COLO829 (cell line): Measurements from ENCODE around the gene STK17A.
"Not testable (repeated sequence)": the region's sequence is repeated elsewhere in the genome, so short reads cannot be mapped to it uniquely, and the experiment has no call there.

Source experiments
- DNase-seq: peaks from one replicate; pipeline ENCODE4 v3.0.0; 2012; ENCODE audit warnings: low spot score

STK17A gene

DNA sequence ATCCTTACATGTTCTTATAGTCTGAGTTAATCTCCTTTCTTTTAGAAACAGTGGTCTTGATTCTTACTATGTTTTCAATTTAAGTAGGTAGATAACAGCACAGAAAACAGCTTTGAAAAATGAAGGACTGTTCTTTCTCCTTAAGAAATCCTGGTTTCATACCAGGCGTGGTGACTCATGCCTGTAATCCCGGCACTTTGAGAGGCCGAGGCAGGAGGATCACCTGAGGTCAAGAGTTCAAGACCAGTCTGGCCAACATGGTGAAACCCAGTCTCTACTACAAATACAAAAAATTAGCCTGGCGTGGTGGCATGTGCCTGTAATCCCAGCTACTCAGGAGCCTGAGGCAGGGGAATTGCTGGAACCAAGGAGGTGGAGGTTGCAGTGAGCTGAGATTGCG, 13.5 kb downstream of the STK17A start:
- not testable (repeated sequence) for DNase-seq

DNA sequence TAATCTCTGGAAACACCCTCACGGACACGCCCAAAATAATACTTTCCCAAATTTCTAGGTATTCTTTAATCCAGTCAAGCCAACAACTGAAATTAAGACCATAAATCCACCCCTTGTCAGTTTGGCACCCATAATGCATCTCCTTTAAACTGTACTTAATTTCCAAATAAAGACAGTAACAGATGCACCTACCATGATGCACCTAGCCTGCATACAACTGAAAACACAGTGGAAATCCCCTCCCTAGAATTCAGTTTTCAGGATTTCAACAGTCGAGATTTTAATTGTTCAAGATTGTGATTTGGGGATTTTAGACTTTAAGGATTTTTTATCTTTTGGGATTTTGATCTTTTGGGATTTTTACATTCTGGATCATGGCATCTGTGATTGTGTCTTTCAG, 17.1 kb downstream of the STK17A start:
- no peak for DNase-seq

DNA sequence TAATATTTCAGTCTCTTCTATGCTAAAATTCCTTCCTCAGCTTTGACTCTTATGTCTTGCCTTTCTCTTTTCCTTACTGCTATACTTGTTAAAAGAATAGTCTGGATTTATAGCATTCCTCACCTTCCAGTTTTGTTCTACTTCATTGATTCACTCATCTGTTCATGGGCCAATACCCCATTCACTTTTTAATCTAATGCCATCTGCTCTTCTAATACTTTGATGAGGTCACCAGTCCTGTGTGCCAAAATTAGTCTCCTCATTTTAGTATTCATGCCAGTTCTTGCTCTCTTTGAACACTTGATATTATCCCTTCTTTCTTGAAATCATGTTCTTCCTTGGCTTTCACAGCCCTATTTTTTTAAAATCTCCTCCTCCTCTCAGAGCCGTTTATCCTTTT, 19.3 kb downstream of the STK17A start:
- no peak for DNase-seq

DNA sequence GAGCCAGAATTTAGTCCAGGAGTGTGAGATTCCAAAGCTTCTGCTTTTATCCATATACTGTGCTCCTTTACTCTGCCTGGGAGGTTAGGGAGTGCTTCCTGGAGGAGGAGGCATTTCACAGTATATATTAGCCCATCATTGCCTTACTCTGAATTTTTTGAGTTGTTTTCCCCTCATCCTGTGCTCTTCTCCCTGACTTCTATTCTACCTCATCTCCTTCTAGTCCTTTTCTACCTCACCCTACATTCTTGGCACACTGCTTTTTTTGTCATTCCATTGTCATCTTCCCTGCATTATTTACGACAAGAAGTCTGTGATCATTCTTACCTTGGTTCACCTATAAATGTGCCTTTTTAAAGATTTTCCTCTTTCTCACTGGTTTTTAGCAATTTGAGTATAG, 21.3 kb downstream of the STK17A start:
- no peak for DNase-seq

DNA sequence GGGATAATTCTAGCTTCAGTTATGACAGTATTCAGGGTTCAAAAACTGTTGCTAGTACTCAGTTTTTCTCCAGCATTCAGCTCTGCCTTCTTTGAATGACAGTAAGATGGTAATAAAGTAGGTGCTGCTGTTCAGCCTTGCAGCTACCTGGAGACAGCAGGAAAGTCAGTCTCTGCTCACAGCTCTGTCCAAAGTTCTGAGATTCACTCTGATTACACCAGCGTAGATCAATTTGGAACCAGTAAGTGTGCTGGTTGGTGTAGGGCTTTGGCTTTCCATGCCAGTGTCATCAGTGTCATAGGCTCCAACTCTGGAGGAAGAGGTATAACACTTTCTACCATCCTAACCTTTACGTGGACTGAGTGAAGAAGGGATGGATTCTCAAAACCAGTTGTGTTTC, 26.2 kb downstream of the STK17A start:
- no peak for DNase-seq

DNA sequence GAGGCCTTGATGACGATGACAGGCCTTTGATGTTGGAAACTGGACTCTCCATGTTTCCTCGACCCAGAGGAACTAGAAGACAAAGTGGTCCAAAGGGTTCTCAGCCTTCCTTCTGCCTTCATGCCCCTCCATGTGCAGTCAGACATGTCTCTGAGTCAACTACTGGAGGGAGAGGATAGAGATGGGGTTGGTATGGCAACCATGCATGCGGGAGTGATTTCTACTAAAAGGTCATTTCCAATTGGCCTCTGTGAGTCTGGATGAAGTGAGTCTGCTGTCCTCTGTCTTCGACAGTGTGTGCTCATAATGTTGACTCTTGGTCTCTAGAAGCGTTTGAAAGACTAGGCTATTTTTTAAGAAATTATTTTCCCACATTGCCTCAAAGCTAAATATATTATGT, 29.2 kb downstream of the STK17A start:
- no peak for DNase-seq

DNA sequence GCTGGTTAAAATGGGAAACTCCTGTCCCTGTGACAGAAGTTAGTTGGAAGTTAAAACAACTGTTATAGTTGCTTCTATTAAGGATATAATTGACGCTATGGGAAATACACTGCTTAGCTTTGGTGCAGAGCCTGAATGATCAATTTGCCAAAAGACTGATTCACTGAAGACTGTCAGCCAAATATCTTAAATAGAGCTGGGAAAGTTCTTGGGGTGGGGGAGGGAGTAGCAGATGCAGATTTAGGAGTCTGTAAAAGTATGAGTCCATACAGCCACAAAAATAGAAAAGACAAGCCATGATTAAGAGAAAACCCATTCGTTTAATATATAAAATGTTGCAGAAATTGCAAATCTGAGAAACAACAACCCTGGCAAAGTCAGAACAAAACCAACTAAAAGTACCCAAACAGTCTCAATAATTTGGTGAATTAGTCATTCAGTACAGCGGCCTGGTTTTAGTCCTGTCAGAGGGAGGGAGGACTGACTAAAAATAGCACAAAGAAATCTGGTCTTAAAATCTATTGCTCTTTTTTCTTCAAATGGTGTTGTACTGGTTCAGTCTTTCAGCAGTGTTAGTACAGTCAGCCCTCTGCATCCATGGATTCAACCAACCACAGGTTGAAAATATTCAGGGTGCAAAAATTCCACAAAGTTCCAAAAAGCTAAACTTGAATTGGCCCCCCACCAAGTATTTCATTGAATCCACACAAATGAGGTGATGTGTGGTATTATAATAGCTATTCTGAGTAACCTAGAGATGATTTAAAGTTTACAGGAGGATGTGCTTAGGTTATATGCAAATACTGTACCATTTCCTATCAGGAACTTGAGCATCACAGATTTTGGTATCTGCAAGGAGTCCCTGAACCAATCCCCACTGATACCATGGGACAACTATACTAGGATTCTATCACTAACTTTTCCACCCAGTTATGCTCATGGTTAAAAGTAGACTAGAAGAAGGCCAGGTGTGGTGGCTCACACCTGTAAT, 30.0 kb downstream of the STK17A start:
- DNase-seq: no peak

DNA sequence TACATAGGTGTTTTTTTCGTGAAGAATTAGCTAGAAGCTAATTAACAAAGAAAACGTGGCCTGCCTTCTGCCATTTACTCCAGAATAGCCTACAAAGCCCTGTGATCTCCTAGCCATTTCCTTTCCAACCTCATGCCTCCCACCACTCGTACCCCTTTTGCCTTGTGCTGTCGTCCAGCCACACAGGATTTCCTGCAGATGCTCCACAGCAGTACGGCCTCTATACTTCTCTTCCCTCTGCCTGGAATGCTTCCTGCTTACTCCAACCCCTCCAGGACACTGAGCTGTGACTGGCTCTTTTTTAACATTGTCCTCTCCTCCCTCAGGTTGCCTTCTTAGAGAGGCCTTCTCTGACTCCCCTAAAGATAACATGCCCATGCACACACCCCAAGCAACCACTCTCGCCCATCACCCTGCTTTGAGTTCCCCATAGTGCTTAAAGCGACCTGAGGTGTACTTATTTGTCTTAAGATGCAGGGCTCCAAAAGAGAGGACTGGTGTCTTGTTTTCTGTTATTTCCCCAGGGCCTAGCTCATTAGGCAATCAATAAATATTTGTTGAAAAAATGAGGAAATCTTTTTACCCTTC, 32.7 kb downstream of the STK17A start:
- no peak for DNase-seq

DNA sequence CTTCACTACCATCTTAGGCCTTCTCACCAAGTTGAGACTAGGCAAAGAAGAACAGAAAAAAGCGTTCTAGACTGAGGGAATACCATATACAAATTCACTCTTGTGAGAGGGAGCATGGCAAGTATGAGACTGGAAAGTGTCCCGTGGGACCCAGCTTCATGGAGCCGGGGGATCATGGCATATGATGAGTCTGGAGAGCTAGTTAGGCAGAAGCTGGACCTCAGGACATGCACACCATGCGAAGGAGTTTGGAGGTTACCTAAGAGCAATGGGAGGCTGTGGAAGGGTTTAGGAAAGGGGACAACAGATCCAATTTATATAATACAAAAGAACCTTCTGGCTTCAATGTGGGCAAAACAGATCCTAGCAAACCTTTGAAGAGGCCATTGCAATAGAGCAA, 34.1 kb downstream of the STK17A start:
- DNase-seq: no peak

DNA sequence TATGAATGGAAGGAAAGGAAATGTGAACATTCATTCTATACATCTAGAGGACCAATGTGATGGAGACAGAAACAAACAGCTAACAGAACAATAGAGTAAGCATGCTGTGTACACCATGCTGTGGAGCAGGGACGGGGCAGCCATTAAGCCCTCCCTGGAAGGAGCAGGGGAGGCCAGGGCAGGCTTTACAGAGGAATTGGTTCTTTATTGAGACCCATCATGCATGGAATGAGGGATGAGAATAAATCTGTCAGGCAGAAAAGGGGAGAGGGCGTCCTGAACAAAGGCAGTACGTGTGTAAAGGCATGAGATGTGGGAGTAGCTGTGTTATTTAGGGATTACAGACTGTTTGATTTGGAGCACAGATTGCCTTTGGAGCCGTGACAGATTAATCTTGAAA, 35.2 kb downstream of the STK17A start:
- no peak for DNase-seq

DNA sequence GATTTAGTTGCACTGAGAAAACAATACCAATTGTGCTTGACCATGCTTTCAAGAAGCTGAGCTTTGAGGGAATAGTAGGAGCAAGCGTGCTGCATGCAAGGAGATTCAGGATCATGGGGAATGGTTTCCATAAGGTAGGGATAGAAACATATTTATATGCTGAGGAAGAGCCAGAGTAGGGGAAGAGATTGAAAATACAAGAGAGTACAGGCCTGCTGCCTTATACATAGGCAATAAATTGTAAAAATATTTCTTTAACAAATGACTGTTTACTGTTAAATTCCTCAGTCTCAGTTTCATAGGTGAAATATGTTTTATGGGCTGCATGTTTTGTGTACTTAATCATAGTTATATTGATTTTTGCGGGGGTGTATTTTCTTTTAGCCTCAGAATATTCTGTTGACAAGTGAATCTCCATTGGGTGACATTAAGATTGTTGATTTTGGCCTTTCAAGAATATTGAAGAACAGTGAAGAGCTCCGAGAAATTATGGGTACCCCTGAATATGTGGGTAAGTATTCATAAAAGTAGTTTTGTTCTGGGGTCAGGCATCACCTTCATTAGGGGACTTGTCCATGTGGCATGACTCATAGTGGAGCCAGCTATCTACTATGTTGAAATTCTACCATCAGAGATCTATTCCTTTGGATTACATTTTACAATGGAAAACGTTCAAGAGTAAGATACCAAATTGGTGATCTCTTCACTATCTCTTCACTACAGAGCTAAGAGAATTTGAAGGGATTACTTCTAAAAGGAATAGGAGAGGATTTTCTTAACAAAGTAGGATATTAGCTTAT, 36.5 kb downstream of the STK17A start:
- no peak for DNase-seq

DNA sequence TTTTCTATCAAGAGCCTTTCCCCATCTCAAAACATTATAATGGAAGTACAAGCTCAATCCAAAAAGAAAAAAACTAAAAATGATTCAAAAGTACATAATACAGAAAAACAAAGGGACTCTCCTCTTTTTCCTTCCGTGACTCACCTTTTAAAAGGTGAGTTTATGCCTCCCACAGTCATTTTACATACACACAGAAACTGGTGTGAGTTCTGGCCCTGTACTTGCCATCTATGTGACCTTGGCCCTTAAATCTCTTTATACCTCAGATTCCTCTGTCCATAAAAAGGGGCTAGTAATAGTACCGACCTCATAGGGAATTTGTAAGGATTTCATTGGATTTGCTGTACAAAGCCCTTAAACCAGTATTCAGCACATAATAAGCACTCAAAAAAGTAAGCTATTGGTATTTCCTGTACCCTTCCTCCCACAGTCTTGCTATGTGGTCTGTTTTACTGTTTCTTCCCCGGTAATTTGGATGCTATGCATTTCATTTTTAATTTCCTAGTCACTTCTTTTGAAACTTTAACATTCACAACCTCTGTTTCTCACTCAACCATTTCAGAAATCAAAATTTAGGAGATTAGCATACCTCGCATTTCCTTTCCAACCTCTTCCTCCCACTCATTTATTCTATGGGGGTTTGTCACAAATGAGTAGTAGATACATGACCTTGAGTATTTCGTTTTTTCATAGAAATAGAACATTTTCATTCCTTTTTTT, 39.0 kb downstream of the STK17A start:
- DNase-seq: no peak

DNA sequence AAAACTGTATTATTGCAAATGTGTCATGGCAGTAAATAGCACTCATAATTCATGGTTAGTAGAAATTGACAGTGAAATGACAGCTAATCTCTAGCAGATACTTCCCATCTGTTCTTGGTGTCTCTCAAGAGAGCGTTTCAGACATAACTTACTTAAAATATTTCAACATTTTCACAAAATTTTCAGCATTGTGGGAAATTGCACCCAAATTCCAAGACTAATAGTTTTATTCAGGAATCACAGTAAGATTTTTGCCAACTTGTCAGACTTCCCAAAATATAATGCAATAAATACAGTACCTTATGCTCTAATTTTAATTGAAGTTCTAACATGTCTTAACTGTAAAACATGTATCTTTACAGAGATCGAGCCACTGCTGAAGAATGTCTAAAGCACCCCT, 41.2 kb downstream of the STK17A start:
- DNase-seq: no peak

DNA sequence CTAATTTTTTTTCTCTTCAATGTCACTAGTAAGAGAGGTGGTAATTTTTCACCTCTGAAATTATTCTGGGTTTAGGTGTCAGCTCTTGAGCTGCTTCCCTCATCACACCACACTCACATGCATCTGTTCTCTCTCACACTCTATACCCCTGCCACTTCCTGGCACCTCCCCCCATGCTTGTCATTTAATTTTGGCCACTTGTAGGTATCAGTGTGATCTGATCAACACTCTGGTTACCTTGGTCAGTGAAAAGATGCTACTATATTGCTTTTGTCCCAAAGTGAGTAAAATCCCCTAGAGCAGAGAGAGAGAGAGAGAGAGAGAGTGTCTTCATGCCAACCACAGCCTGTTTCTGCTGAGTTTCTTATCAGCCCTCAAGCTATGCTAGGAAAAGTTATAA, 42.5 kb downstream of the STK17A start:
- DNase-seq: no peak

DNA sequence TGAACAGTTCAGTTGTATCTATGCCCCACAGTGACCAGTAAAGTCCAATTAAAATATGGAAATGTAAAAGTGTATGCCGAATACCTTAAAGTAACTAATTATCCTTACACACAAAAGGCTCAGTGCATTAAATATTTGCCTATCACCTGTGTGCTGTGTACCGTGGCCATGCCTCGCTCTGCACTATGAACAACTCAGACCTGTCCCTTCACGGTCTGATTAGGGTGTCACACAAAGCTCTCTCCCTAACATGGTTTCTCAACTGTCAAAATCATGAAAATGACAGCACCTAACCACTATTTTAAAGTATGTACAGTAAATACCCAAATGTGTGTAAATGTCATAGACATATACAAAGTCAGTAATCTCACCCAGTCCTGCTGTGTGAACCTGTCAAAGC, 43.1 kb downstream of the STK17A start:
- DNase-seq: no peak

DNA sequence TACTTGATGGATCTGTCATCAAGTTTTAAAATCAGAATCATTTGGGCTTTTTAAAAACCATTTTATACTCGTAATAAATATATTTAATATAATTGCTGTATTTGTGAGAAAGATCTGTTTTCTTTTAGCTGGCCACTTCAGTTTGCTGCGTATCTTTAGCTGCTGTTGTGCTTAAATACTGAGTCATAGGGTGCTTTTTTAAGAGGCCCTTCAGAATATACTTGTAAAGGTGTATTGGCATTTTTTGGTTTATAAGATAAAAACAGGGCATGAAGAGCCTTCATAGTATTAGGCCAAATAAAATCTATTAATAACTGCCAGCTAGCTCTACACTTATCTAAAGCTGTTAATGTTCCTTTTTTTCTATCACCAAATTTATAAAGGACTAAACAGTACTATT, 43.8 kb downstream of the STK17A start:
- DNase-seq: no peak

DNA sequence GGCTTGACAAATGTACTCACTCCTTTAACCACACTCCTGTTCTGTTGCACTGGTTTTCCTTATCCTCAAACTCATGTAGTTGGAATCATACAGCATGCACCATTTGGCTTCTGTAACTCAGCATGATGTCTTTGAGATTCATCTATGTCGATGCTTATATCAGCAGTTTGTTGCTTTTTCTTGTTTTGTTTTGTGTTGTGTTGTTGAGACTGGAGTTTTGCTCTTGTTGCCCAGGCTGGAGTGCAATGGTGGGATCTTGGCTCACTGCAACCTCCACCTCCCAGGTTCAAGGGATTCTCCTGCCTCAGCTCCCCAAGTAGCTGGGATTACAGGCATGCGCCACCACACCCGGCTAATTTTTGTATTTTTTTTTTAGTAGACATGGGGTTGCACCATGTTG, 44.9 kb downstream of the STK17A start:
- DNase-seq: not testable (repeated sequence)

DNA sequence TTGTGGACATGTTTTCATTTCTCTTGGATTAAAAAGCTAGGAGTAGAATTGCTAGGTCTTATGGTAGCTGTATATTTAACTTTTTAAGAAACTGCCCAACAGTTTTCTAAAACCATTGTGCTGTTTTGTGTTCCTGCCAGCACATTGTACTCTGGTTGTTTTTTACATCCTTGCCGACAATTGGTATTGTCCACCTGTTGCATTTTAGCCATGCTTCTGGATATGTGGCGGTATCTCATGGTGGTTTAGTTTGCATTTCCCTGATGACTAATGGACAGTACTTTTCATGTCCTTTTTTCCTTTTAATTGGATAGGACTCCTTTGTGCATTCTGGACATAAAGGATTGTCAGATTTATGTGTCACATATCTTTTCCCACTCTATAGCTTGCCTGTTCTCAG, 45.5 kb downstream of the STK17A start:
- no peak for DNase-seq

DNA sequence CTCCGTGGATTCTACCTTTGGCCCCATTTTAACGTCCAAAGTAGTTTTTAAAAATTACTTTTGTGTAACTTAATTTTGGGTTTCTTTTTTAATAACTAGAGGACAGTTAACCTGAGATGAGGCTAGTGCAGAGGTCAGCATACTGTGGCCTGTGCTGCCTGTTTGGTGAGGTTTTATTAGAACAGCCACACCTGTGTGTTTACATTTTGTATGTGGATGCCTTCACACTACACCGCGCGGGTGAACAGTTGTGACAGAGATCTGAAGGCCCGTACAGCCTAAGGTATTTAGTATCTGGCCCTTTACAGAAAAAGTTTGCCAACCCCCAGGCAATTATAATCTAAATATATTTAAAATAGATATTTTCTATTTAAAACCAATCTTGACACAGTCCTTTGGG, 46.9 kb downstream of the STK17A start:
- no peak for DNase-seq

DNA sequence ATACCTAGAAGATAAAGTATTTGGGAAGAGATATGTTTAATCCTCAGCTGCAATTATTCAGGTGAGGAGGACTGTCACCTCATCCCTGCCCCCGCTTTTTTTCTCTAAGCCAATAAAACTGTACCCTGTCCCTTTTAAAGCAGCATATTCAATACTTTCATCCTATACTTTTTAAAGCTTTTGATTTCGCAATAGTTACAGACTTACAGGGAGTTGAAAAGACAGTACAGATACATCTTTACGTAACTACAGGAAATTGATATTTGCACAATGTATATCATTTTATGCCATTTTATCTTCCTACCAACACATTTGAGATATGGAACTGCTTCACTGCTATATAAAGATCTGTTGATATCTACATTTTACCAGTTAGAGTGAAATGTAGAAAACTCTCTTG, 47.6 kb downstream of the STK17A start:
- no peak for DNase-seq

DNA sequence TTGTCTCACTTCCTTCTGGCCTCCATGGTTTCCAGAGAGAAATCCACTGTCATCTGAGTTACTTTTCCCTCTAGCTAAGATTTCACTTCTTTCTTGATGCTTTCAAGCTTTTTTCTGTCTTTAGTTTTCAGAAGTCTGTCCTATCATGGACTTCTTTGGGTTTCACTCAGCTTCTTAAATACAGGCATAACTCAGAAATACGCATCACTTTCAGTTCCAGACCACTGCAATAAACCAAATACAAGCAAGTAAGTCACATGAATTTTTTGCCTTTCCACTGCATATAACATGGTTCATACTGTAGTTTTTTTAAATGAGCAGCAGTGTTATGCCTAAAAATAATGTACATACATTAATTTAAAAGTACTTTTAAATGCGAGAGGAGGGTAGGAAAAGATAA, 48.7 kb downstream of the STK17A start:
- no peak for DNase-seq

DNA sequence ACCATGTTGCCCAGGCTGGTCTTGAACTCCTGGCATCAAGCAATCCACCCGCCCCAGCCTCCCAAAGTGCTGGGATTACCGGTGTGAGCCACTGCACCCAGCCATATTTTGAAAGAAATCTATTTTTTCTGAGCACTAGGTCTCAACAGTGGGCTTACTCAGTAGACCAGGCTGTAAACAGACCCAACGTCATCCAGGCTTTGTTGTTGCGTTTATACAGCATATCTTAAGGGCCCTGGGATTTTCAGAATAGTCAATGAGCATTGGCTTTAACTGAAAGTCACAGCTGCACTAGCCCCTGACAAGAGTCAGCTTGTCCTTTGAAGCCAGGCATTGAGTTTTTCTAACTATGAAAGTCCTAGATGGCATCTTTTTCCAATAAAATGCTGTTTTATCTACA, 49.8 kb downstream of the STK17A start:
- no peak for DNase-seq
